GM21390 (cell line): ENCODE measurements around the gene ADM2.

Source experiments
- ATAC-seq: cut with Tn5 transposase; IDR thresholded peaks from one replicate; pipeline ENCODE4 v1.9.1; 2021; ENCODE audit not compliant: unreplicated experiment

The ADM2 gene

GRCh38 chr22:50467341-50467740 is 14.0 kb upstream of the ADM2 start:
- ATAC-seq = no peak

GRCh38 chr22:50467773-50468440 is 13.4 kb upstream of the ADM2 start:
- ATAC-seq = no peak

GRCh38 chr22:50468626-50469025 is 12.7 kb upstream of the ADM2 start:
- ATAC-seq = no peak

- peak; percentile 40 for ATAC-seq
These were observed 11.7 kb upstream of the ADM2 start for GRCh38 chr22:50469377-50470305.

- no peak for ATAC-seq
These were observed 10.9 kb upstream of the ADM2 start for GRCh38 chr22:50470491-50470890.

- ATAC-seq = no peak
These were observed 10.0 kb upstream of the ADM2 start for GRCh38 chr22:50471197-50471847.

GRCh38 chr22:50471962-50472361 is 9.4 kb upstream of the ADM2 start:
- ATAC-seq = no peak

GRCh38 chr22:50473088-50473487 is 8.3 kb upstream of the ADM2 start:
- no peak for ATAC-seq

- no peak for ATAC-seq
These were observed 7.3 kb upstream of the ADM2 start for GRCh38 chr22:50473855-50474671.

GRCh38 chr22:50474710-50475651 is 6.4 kb upstream of the ADM2 start, which contains the start of gene SBF1:
Gene SBF1 (minus strand): TSS chr22:50475035. CDS start chr22:50474840, 195 bp downstream.
- peak; percentile 52 for ATAC-seq

GRCh38 chr22:50475652-50476002 is 5.7 kb upstream of the ADM2 start:
- ATAC-seq = no peak

GRCh38 chr22:50476868-50477267 is 4.5 kb upstream of the ADM2 start:
- no peak for ATAC-seq

GRCh38 chr22:50477923-50478322 is 3.4 kb upstream of the ADM2 start:
- ATAC-seq = no peak

GRCh38 chr22:50479721-50480120 is 1.6 kb upstream of the ADM2 start:
- ATAC-seq = no peak

GRCh38 chr22:50481045-50481439 is 301 bp upstream of the ADM2 start:
- ATAC-seq = no peak

- ATAC-seq = no peak
These were observed 1.0 kb downstream of the ADM2 start for GRCh38 chr22:50482107-50483074.

GRCh38 chr22:50483106-50483505 is 1.8 kb downstream of the ADM2 start:
- ATAC-seq = no peak

- no peak for ATAC-seq
These were observed 2.2 kb downstream of the ADM2 start for GRCh38 chr22:50483556-50483955.
